ENCODE data around the gene MC1R.
"Not testable (repeated sequence)": the region's sequence is repeated elsewhere in the genome, so short reads cannot be mapped to it uniquely, and the experiment has no call there.

MC1R gene

DNA sequence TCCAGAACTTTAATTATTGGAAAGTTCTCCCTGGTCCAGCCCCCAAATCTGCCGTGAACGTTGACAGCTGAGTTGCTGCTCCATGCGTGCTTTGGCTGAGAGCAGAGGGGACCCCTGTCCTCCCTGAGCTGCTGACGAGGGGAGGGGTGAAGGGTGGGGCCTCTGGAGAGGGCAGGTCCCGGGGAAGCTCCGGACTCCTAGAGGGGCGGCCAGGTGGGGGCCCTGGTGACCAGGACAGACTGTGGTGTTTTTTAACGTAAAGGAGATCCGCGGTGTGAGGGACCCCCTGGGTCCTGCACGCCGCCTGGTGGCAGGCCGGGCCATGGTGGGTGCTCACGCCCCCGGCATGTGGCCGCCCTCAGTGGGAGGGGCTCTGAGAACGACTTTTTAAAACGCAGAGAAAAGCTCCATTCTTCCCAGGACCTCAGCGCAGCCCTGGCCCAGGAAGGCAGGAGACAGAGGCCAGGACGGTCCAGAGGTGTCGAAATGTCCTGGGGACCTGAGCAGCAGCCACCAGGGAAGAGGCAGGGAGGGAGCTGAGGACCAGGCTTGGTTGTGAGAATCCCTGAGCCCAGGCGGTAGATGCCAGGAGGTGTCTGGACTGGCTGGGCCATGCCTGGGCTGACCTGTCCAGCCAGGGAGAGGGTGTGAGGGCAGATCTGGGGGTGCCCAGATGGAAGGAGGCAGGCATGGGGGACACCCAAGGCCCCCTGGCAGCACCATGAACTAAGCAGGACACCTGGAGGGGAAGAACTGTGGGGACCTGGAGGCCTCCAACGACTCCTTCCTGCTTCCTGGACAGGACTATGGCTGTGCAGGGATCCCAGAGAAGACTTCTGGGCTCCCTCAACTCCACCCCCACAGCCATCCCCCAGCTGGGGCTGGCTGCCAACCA lies at the start of gene MC1R:
MC1R (plus strand) TSS at position 410 of the 895 bp plus-strand sequence; CDS start at position 807, 397 bp downstream.
- no peak for DNase-seq

DNA sequence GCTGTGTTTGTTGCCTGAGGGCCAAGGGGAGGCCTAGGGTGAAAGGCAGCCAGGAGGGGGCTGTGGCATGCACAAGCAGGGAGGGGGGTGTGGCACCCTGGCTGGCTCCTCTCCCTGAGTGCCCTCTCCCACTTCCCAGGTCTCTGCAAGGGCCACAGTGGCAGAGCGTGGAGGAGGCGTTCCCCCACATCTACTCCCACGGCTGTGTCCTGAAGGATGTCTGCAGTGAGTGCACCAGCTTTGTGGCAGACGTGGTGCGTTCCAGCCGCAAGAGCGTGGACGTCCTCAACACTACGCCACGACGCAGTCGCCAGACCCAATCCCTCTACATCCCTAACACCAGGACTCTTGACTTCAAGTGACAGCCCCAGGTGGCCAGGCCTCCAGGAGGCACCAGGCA lies 48.8 kb upstream of the MC1R start:
- DNase-seq: no peak

DNA sequence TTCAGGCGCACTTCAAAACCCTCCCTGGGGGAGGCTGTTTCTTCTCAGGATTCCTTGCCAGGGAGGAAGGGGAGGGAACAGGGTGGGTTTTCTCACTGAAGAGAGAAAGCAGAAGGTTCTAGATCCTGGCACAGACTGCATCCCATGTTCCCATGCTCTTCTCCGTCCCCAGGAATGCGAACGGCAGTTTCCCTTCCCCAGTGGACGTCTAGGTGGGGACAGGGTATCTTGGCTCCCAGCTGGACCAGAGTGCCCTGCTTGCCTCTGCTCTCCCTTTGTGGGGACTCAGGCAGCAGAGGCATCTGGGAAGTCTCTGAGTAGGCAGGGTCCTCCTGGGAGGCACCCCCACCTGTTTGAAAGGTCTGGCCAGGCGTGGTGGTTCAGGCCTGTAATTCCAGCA lies 48.2 kb upstream of the MC1R start:
- no peak for DNase-seq

DNA sequence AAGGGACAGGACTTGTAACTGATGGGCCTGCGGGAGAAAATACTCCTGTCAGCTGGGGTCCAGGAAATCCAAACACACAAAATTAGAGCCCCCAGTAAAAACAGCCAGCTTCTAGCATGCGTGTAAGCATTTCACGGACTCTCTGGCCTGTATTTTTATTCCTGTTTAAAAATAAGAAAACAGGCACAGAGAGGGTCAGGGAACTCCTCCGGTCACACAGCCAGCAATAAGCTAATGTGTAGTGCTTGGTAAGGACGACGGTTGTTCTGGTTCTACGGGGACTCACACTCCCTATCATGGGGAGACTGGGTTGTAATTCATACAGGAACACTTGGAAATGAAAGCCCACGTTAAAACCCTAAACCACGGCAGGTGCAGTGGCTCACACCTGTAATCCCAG lies 46.8 kb upstream of the MC1R start:
- no peak for DNase-seq

DNA sequence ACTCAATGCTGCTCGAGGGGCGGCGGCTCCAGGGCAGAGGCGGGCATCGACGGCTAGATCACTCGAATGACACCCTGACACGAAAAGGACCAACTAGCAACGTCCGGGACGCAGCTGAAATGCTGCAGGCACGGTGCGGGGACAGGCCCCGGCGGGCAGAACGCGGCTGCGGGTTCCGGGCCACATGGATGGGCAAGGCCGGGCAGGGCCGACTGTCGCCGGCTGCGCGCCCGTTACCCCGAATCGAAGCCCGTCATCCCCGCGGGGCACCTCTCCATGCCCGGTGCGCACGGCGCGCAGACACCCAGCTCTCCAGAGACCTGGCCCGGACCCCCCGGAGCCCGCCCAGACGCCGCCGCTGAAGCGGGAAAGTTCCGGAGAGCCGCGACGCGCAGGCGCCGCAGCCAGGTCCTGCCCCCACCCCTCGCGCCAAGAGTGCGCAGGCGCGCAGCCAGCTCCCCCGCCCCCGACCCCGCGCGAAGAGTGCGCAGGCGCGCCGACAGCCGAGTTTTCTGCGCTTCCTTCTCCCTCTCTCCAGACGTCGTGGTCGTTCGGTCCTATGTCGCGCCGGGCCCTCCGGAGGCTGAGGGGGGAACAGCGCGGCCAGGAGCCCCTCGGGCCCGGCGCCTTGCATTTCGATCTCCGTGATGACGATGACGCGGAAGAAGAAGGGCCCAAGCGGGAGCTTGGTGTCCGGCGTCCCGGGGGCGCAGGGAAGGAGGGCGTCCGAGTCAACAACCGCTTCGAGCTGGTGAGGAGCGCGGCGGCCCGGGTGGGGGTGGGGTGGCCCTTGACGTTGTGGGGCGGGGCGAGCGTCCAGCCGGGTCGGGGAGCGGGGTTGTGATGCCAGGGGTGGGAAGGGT lies 45.3 kb upstream of the MC1R start, which contains the start of gene TCF25:
TCF25 (plus strand) TSS at position 484 of the 863 bp plus-strand sequence; CDS start at position 560, 76 bp downstream.
- peak; percentile 80 for DNase-seq

DNA sequence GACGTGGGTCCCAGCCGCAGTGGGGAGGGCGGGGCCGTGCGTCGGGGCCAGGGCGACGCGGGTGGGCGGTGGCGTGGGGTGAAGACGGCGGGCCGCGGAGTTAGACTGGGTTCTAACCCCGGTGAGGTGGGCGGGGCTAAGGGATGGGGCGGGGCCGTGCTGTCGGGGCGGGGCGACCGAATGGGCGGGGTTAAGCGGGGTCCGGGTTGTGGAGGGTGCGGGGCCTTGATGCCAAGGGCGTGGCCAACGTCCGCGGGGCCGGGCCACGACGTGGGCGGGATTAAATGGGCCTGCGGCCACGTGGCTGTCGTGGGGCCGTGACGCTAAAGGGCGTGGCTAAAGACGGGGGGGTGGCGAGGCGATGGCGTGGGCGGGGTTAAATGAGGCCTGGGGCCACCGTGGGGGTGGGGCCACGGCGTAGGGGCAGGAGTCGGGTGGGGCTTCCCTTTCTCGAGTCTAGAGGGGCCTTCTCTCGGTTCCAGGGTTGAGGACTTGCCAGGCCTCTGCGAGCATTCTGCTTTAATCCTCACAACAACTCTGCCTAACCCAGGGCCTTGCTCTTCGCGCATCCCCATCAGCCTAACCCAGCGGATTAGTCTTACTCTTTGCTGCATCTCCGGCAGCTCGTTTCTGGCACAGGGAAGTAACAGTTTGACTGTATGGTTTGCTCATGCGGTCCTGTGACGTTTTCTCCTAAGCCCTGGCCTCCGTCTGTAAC lies 44.5 kb upstream of the MC1R start:
- peak; percentile 82 for DNase-seq

DNA sequence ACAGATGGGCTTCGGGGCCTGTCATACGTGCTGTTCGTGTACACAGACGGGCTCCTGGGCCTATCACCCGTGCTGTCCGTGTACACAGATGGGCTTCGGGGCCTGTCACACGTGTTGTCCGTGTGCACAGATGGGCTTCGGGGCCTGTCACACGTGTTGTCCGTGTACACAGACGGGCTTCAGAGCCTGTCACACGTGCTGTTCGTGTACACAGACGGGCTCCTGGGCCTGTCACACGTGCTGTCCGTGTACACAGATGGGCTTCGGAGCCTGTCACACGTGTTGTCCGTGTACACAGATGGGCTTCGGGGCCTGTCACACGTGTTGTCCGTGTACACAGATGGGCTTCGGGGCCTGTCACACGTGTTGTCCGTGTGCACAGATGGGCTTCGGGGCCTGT lies 39.5 kb upstream of the MC1R start:
- not testable (repeated sequence) for DNase-seq

DNA sequence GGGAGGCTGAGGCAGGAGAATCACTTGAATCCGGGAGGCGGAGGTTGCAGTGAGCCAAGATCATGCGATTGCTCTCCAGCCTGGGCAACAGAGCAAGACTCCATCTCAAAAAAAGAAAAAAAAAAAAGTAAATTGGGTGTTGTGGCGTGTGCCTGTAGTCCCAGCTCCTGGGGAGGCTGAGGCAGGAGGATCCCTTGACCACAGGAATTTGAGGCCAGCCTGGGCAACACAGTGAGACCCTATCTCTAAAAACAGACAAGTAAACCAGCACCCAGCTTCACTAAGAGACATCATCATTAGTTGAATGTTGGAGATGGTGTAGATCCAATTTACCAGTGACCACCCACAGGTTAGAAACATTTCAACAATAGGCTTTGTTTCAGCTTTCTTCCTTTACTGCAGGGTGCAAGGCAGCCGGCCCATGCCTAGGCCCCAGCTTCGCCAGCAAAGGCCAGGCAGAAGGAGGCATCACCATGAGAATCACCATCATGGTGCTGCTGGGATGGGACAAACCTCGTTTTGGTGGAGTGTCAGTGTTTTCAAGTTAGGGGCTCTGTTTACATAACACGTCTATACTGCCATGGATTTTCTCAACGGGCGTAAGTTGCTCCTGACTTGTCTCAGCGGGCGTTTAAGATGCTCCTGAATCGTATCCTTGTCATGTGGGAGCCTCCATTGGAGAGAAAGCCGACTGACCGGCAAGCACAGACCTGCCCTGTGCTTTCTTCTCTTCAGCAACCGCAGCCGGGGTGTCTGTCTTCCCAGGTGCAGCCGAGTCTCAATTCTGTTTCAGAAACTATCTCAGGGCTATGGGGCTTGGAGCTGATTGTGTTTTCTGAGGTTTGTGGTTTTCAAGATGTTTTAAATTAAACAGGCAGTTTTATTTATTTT lies 37.9 kb upstream of the MC1R start:
- DNase-seq: no peak

DNA sequence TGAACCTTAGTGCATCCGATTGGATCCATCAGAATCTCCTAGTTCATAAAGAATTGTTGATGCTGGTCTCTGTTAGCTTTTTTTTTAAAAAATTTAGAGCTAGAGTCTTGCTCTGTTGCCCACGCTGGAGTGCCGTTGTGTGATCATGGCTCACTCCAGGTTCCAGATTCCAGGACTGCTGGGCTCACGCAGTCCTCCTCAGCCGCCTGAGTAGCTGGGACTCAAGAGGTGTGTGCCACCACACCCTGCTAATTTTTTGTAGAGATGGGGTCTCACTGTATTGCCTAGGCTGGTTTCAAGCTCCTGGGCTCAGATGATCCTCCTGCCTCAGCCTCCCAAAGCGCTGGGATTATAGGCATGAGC lies 37.3 kb upstream of the MC1R start:
- DNase-seq: no peak

DNA sequence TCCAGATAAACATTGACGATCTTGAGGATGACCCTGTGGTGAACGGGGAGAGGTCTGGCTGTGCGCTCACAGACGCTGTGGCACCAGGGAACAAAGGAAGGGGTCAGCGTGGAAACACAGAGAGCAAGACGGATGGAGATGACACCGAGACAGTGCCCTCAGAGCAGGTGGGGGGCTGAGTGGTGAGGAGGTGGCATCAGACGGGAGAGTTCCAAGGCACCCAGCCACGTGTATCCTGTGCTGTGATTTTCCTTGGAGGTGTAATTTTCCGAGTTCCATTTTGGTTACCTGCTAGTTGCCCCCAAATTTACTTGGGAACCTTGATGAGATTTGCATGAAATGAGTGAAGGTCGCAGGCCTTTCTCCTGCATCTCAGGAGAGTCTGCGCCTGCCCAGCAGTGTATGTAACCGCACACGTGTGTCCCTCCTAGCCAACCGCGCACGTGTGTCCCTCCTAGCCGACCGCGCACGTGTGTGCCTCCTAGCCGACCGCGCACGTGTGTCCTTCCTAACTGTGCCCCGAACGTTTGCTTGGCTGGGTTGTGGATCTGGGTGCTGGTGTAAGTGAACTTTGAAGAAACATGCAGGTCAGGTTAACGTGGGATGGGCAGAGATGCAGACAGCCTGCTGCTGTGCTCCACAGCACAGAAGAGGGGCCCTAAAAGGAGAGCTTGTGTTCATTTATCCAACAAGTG lies 35.2 kb upstream of the MC1R start:
- peak; percentile 37 for DNase-seq

DNA sequence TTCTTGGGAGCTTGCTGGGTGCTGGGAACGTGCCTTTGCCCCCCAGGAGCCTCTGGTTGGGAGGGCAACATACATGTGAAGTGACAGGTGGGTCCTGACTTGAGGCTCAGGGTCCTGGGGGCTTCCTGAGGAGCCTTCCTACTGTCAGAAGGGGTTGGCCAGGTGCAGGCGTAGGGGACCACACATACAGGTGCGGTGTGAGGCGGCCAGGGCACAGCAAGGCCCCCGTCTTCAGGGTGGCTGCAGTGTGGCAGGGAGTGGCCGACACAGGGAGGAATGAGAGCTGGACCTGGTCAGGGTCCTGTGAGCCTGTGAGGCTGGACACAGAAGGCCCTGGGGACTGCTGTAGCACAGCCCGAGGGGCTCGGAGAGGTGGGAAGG lies 34.6 kb upstream of the MC1R start:
- no peak for DNase-seq

DNA sequence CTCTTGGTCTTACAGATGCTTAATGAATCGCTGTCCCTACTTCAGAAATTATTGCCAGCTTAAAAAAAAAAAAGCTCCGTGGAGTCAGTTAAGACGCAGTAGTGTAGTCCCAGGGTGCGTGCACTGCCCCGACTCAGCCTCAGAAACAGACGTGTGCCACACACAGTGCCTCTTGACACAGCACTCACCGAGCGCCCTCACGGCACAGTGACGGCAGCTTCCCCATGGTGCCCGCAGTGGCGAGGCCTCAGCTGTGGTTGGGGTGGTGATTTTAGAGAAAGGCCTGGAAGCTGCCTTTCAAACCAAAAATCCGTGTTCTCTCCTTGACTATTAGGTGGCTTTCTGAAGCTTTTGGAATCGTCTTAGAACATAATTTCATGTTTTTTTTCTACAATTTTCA lies 31.4 kb upstream of the MC1R start:
- no peak for DNase-seq

DNA sequence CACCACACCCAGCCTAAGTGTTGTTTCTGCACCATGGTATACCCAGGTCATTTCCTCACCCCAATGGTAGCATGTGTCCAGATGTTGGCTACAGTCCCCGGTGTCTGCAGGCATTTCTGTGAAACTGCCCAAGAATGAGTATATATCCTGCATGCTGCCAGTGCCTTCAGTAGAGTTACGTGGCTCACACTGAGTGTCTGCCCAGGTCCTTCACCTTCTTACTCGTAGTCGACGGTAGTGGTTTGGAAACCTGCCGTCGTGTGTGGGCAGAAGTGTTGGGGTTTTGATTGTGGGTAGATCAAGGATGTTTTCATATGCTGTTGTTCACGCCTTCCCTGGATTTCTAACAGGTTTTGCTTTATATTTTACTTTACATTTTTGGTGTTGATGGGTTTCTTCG lies 28.5 kb upstream of the MC1R start:
- DNase-seq: no peak

DNA sequence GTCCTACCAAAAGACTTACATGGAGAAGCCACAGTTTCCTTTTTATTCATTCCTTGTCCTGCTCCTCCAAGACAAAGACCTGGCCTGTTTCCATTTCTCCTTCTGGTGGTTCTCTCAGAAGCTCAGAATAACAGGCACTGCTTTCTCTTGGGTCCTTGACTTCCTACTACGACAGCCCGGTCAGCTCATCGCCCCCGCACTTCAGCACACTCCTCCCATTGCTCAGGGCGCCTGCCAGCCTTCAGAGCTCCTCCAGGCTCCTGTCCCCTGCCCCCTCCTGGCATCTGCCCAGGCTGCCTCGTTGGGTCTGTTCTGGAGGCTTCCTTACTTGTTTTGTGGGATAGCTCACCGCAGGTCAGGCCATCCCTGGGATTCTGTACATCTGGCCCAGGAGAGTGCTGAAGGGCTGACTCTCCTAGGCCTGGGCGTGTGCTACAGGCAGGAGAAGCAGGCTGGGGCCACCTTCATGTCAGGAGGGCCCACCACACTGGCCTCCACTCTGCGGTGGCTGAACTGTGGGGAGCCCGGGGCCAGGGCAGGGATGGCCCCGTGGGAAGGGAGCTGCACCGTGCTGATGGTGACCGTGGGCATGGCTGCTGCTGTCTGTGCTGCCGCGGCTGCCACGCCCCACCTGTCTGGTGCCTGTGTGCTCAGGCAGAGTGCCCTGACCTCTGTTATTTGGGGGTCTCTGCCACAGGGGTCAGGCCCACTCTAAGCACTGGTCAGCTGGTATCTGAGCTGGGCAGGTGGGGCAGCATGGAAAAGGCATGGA lies 27.6 kb upstream of the MC1R start:
- DNase-seq: no peak

DNA sequence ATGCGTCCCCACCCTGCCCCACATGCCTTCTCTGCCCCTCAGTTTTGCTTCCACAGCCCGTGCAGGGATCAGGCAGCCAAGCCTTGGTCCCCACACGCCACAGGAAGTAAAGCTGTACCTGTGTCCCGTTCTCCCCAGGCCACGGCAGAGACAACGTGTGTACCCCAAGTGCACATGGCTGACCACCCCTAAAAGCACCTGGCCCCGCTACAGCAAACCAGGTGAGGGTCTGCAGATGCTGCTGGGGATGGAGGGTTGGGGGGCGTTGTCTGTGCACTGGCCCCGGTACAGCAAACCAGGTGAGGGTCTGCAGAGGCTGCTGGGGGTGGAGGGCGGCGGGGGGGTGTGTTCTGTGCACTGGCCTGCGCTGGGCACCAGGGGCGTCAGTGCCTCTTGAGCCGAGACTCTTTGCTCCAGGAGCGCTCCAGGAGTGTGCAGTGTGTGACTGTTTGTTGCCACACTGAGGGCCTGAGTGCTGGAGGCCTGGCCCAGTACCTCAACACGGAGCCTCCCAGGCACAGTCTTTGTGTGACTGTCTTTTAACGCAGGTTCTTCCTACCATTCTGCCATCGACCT lies 26.5 kb upstream of the MC1R start:
- no peak for DNase-seq

DNA sequence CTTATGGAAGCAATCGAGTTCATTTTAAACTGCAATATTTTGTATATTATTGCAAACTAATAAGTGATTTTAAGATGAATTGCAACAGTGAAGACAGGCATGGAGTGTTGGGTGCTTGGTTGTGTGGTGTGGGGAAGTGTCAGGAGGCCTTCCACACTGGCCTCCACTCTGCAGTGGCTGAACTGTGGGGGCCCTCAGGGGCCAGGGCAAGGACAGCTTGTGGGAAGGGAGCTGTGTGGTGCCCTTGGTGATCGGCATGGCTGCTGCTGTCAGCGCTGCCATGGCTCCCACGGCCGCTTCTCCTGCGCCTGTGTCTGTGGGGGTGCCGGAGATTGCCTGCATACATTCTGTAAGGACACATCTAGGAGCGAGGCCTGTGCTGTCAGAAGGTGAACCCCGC lies 26.0 kb upstream of the MC1R start:
- DNase-seq: no peak

DNA sequence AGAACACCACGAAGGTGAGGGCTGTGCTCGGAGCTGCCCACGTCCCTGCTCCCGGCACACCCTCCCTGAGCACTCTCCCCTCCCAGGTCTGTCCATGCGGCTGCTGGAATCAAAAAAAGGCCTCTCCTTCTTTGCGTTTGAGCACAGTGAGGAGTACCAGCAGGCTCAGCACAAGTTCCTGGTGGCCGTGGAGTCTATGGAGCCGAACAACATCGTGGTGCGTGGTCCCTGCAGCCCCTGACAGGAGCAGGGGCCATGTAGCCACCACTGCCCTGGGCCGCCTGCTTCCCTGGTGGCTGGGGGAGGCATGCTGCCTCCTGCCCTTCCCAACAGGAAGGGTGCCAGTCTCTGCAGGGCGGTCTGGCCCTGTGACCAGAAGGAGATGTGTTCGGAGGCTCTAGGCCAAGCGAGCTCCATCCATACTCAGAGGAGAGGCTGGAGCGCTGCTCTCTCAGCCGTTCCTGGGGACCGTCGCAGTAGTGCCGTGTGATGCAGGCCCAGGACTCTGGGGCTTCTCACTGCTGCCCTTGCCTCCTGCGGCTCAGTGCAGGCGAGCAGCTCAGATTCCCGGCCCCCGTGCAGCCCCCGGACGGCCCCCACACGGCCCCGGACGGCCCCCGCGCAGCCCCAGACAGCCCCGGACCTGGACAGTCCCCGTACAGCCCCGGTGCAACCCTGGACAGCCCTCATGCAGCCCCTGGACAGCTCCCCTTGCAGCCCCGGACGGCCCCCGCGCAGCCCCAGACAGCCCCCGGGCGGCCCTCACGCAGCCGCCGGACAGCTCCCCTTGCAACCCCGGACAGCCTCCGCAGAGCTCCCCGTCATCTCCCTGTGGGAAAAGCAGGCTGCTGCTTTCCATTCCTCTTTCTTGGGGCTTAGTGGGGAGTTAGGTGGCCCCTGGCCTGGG lies 24.8 kb upstream of the MC1R start:
- DNase-seq: no peak

DNA sequence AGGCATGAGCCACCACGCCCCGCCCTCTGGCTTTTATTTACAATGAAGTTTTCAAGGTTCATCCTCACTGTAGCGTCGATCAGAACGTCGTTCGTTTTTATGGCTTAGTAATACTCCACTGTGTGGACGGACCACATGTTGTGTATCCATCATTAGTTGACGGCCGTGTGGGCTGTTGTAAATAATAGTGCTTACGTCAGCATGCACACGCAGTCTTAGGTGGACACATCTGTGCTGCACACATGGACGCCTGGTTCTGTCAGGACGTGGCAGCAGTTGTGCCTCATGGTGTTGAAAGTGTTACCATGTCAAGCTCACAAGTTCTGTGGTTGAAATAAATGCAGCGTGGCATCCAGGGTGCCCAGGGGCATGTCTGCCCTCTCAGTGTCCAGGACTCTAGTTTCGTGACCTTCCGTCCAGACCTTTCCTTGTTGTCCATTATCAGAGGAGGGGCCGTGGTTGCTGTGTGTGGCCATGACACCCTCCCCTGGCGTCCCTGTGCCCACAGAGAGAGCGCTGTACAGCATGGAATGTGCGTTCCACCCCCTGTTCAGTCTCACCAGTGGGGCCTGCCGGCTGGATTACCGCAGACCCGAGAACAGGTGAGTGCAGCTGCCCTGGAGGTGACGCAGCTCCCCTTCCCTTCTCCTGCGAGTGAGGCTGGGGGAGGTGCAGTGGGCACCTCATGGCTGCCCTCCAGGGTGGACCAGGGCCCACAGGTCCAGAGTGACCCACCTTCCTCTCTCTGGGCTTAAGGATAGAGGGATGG lies 23.0 kb upstream of the MC1R start:
- DNase-seq: no peak

Measured in NCI-H2227 treated with DMSO at 0.1 percent for 48 hours (cell line).